Peyer's patch (tissue), 4 donors: ENCODE results near the gene FAM240A.

Experiments used
- POLR2A ChIP-seq, 2 donors: fragments of 450-650 bp; IDR thresholded peaks; one replicate each; pipeline ENCODE4 v1.5.1; 2017; ENCODE audit warnings: antibody characterized with exemption in 2 of 2, mild to moderate bottlenecking in 2 of 2, moderate library complexity in 2 of 2
- TF ChIP-seq, protein P1 (sequence below), 6 experiments: fragments of 450-650 bp in 4 of 6; fragments of 200-600 bp in 2 of 6; sonication (generic) in 1 of 6; IDR thresholded peaks; one replicate each; pipeline ENCODE4 v1.5.1; 2017 to 2019; ENCODE audit warnings: antibody characterized with exemption in 6 of 6, mild to moderate bottlenecking in 3 of 6, moderate library complexity in 1 of 6

DNA sequence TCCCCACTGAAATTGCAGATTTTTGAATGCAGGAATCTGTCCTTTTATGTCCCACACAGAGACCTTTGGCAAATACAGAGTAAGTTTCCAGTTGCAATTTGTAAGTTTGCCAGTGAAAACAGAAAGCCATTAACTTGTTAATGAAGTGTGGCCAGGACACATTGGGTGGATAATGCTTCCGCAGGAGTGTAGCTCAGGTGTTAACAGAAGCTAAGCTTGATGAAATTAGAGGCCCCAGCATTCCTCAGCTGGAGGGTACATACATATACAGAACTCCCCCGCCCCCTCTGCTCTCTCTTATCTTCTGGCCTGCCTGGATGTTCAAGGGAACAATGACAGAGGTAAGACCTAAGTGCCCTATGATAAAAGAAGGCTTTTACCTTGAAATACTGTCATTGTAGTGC lies 38.1 kb upstream of the FAM240A start:
- TF ChIP-seq, protein P1, sequence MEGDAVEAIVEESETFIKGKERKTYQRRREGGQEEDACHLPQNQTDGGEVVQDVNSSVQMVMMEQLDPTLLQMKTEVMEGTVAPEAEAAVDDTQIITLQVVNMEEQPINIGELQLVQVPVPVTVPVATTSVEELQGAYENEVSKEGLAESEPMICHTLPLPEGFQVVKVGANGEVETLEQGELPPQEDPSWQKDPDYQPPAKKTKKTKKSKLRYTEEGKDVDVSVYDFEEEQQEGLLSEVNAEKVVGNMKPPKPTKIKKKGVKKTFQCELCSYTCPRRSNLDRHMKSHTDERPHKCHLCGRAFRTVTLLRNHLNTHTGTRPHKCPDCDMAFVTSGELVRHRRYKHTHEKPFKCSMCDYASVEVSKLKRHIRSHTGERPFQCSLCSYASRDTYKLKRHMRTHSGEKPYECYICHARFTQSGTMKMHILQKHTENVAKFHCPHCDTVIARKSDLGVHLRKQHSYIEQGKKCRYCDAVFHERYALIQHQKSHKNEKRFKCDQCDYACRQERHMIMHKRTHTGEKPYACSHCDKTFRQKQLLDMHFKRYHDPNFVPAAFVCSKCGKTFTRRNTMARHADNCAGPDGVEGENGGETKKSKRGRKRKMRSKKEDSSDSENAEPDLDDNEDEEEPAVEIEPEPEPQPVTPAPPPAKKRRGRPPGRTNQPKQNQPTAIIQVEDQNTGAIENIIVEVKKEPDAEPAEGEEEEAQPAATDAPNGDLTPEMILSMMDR (IDR thresholded peaks at IDR 0.05) = no peak
- no peak for TF ChIP-seq POLR2A (IDR thresholded peaks at IDR 0.05)
